ENCODE results near the gene VCAN.

DNA sequence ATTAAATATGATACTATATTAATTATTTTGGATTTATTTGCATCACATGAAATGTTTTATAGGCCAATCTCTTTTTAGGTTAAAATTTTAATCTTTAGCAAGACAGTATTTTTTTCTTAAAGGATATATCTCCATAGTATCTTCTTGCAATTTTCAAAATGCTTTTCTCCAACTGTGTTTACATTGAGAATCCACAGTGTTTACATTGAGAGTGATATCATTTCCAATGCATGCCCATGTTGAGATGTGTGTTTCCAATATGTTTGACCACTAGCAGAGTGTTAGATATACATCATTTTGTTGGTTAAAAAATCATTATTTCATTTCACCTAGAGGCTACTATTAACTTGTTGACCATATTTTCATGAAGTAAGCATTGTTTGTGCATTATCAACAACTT, 17.3 kb downstream of the VCAN start:
- no peak for TF ChIP-seq CTCF (IDR thresholded peaks at IDR 0.05)
- no peak for TF ChIP-seq POLR2A (IDR thresholded peaks at IDR 0.05)
- no peak for TF ChIP-seq POLR2AphosphoS5 (IDR thresholded peaks at IDR 0.05)

All from stomach (tissue), 4 donors.